H9 (cell line): ENCODE data around the gene GNPTAB. TPM values are rescaled to one million over a fixed set of nuclear protein-coding genes. Genes with fewer than 3 reads are reported as not detected.

Experiments used
- DNase-seq: peaks from one replicate; pipeline ENCODE4 v3.0.0-alpha.2; 2017
- H2AFZ ChIP-seq: one replicate; pipeline ENCODE4 v1.6.1; 2013; ENCODE audit warnings: mild to moderate bottlenecking, low read length, control low read depth, moderate library complexity
- H2AK5ac ChIP-seq: 2 replicates; pipeline ENCODE4 v1.6.1; 2013; ENCODE audit warnings: low read length, control low read depth, mixed read lengths; ENCODE audit not compliant: insufficient read length
- H2BK120ac ChIP-seq: one replicate; pipeline ENCODE4 v1.6.1; 2013; ENCODE audit warnings: low read depth, mild to moderate bottlenecking, low read length, control low read depth, inconsistent platforms; ENCODE audit not compliant: poor library complexity, severe bottlenecking
- H2BK12ac ChIP-seq: 2 replicates; pipeline ENCODE4 v1.6.1; 2013; ENCODE audit warnings: low read length, control low read depth, mixed read lengths, low read depth; ENCODE audit not compliant: insufficient read length
- H2BK15ac ChIP-seq: 2 replicates; pipeline ENCODE4 v1.6.1; 2013; ENCODE audit warnings: low read depth, low read length, control low read depth
- H2BK20ac ChIP-seq: one replicate; pipeline ENCODE4 v1.6.1; 2013; ENCODE audit warnings: low read depth, mild to moderate bottlenecking, low read length, control low read depth, inconsistent platforms; ENCODE audit not compliant: poor library complexity, severe bottlenecking
- H2BK5ac ChIP-seq: 2 replicates; pipeline ENCODE4 v1.6.1; 2013; ENCODE audit warnings: low read length, control low read depth, mixed read lengths; ENCODE audit not compliant: insufficient read length
- H3K14ac ChIP-seq: 2 replicates; pipeline ENCODE4 v1.6.1; 2013; ENCODE audit warnings: low read length, control low read depth; ENCODE audit not compliant: insufficient read depth
- H3K18ac ChIP-seq: 2 replicates; pipeline ENCODE4 v1.6.1; 2013; ENCODE audit warnings: low read depth, mild to moderate bottlenecking, mixed read lengths, low read length, control low read depth; ENCODE audit not compliant: insufficient read length
- H3K23ac ChIP-seq: 2 replicates; pipeline ENCODE4 v1.6.1; 2013; ENCODE audit warnings: low read length, control low read depth, mixed read lengths, low read depth; ENCODE audit not compliant: insufficient read length
- H3K23me2 ChIP-seq: 2 replicates; pipeline ENCODE4 v1.6.1; 2013; ENCODE audit warnings: low read depth, mild to moderate bottlenecking, mixed read lengths, low read length, control low read depth; ENCODE audit not compliant: insufficient read length, poor library complexity, severe bottlenecking
- H3K27ac ChIP-seq: 2 replicates; pipeline ENCODE4 v1.5.1; 2013; ENCODE audit warnings: low read length, control low read depth, mixed read lengths, low read depth; ENCODE audit not compliant: insufficient read length
- H3K27me3 ChIP-seq: 2 replicates; pipeline ENCODE4 v1.6.1; 2013; ENCODE audit warnings: low read length, control low read depth, inconsistent platforms; ENCODE audit not compliant: insufficient read depth
- H3K4ac ChIP-seq: 2 replicates; pipeline ENCODE4 v1.6.1; 2013; ENCODE audit warnings: low read depth, mild to moderate bottlenecking, control low read depth, inconsistent platforms, low read length, moderate library complexity
- H3K4me1 ChIP-seq: 2 replicates; pipeline ENCODE4 v1.6.1; 2013; ENCODE audit warnings: low read length, control low read depth, inconsistent platforms; ENCODE audit not compliant: insufficient read depth
- H3K4me2 ChIP-seq: 2 replicates; pipeline ENCODE4 v1.6.1; 2013; ENCODE audit warnings: low read length, control low read depth, mixed read lengths; ENCODE audit not compliant: insufficient read length, insufficient read depth
- H3K56ac ChIP-seq: 2 replicates; pipeline ENCODE4 v1.6.1; 2013; ENCODE audit warnings: low read depth, mild to moderate bottlenecking, mixed read lengths, low read length, control low read depth; ENCODE audit not compliant: insufficient read length
- H3K79me1 ChIP-seq: 2 replicates; pipeline ENCODE4 v1.6.1; 2013; ENCODE audit warnings: low read depth, mild to moderate bottlenecking, moderate library complexity, low read length, control low read depth, inconsistent platforms; ENCODE audit not compliant: insufficient read depth, poor library complexity, severe bottlenecking
- H3K79me2 ChIP-seq: 2 replicates; pipeline ENCODE4 v1.6.1; 2013; ENCODE audit warnings: low read length, control low read depth, inconsistent platforms; ENCODE audit not compliant: insufficient read depth
- H3K9ac ChIP-seq: 2 replicates; pipeline ENCODE4 v1.6.1; 2013; ENCODE audit warnings: low read length, control low read depth, mixed read lengths; ENCODE audit not compliant: insufficient read length; ENCODE audit errors: extremely low read depth
- H3K9me3 ChIP-seq: one replicate; pipeline ENCODE4 v1.6.1; 2013; ENCODE audit warnings: low read depth, low read length, inconsistent platforms; ENCODE audit not compliant: control insufficient read depth
- H3T11ph ChIP-seq: one replicate; pipeline ENCODE4 v1.6.1; 2013; ENCODE audit warnings: mild to moderate bottlenecking, low read length, control low read depth, inconsistent platforms
- H4K20me1 ChIP-seq: one replicate; pipeline ENCODE4 v1.6.1; 2013; ENCODE audit not compliant: control insufficient read depth, insufficient read length, insufficient read depth
- H4K5ac ChIP-seq: 2 replicates; pipeline ENCODE4 v1.6.1; 2013; ENCODE audit warnings: low read depth, mild to moderate bottlenecking, mixed read lengths, low read length, control low read depth; ENCODE audit not compliant: insufficient read length
- H4K8ac ChIP-seq: replicated peaks from 2 replicates; pipeline ENCODE4 v1.6.1; 2013; ENCODE audit warnings: low read length, control low read depth, mixed read lengths, low read depth; ENCODE audit not compliant: insufficient read length
- H4K91ac ChIP-seq: 2 replicates; pipeline ENCODE4 v1.6.1; 2013; ENCODE audit warnings: low read depth, mild to moderate bottlenecking, moderate library complexity, mixed read lengths, low read length, control low read depth; ENCODE audit not compliant: insufficient read length
- H3K27ac Mint-ChIP-seq, 3 experiments: 2 replicates in 2 of 3; 3 replicates in 1 of 3; pipeline ENCODE4 v1.8.0; 2020 to 2021; ENCODE audit warnings: mixed read lengths in 3 of 3, mild to moderate bottlenecking in 1 of 3, moderate library complexity in 1 of 3
- H3K27me3 Mint-ChIP-seq: 2 replicates; pipeline ENCODE4 v1.8.0; 2021; ENCODE audit warnings: low read depth, mild to moderate bottlenecking, moderate library complexity, mixed read lengths
- H3K36me3 Mint-ChIP-seq, 3 experiments: 2 replicates in 2 of 3; 3 replicates in 1 of 3; pipeline ENCODE4 v1.8.0; 2020 to 2021; ENCODE audit warnings: low read depth in 3 of 3, mixed read lengths in 3 of 3; ENCODE audit not compliant: insufficient read depth in 1 of 3
- H3K4me1 Mint-ChIP-seq, 2 experiments: 2 replicates each; pipeline ENCODE4 v1.8.0; 2020; ENCODE audit warnings: mixed read lengths in 2 of 2
- H3K4me3 Mint-ChIP-seq, 2 experiments: 2 replicates in 1 of 2; 3 replicates in 1 of 2; pipeline ENCODE4 v1.8.0; 2020 to 2021; ENCODE audit warnings: mild to moderate bottlenecking in 2 of 2, mixed read lengths in 2 of 2, moderate library complexity in 1 of 2
- H3K9me3 Mint-ChIP-seq, 2 experiments: 2 replicates in 1 of 2; 3 replicates in 1 of 2; pipeline ENCODE4 v1.8.0; 2020; ENCODE audit warnings: mild to moderate bottlenecking in 2 of 2, mixed read lengths in 2 of 2, moderate library complexity in 1 of 2
- WGBS: extraction: QIAGEN DNeasy Blood & Tissue Kit; methylation state at CpG from one replicate; pipeline ENCODE4 v1.1.7; 2013; ENCODE audit warnings: missing lambda C conversion rate, low lambda C conversion rate, mixed read lengths; ENCODE audit not compliant: insufficient read length; ENCODE audit errors: extremely low coverage; 5-methylcytosine and 5-hydroxymethylcytosine counted together
- total RNA-seq: library from RNA; stranded (reverse); gene quantifications from 2 replicates; pipeline ENCODE4 v1.2.1, GENCODE V29; 2021
- TF ChIP-seq, protein P1 (sequence below): fragments of 200-600 bp; sonication (generic); conservative IDR thresholded peaks from 3 replicates; pipeline ENCODE4 v1.8.0; 2021; ENCODE audit warnings: antibody characterized with exemption, mild to moderate bottlenecking

GNPTAB gene
- total RNA-seq, 1 experiment from 2014 or later = 44.3 TPM

DNA sequence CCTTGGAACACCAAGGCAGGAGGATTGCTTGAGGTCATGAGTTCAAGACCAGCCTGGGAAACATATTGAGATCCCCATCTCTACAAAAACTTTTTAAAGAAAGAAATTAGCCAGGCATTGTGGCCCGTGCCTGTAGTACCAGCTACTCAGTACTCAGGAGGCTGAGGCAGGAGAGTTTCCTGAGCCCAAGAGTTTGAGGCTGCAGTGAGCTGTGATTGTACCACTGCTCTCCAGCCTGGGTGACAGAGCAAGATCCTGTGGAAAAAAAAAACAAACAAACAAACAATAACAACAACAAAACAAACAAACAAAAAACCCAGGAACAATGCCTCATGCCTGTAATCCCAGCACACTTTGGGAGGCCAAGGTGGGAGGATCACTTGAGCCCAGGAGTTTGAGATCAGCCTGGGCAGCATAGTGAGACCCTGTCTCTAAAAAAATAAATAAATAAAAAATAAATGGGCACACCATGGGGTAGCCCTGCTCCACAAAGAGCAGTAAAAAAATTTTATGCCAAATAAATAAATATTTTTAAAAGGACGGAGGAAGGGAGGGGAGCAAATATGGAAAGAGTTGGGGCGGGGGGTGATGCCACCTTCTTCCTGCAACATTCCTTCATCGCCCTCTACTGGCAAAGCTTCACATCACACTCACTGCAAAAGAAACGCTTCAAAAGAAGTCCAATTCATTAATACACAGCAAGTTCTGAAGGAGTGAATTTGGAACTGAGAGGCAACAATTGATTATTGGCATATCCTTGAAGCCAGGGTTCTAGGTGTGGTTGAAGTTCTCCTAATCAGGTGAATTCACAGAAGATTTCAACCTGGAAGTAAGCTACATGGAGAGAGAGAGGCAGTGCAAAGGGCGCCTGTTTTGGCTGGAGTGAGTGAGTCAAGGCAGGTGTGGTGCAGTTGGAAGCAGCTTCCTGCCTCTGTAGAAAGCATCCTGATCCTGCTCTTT, 8.8 kb upstream of the GNPTAB start:
- Histone ChIP-seq H3K18ac (no peak overlapping the region), H3K79me1 (no peaks in the 10 kb centered on the region), H3K23me2 (no peaks in the 10 kb centered on the region), H4K91ac (no peak overlapping the region), H3K27ac (no peak overlapping the region), H3K56ac (no peak overlapping the region), H3K4me1 (no peaks in the 10 kb centered on the region), H2BK20ac (no peak overlapping the region), H2AK5ac (no peak overlapping the region), H3K23ac (no peak overlapping the region), H2BK15ac (no peak overlapping the region), H3T11ph (no peak overlapping the region), H3K14ac (no peak overlapping the region), H3K79me2 (no peaks in the 10 kb centered on the region), H2BK120ac (no peak overlapping the region), H3K4ac (no peak overlapping the region), H4K20me1 (no peaks in the 10 kb centered on the region), H4K5ac (no peak overlapping the region), H4K8ac (no peak overlapping the region), H3K9me3 (no peaks in the 10 kb centered on the region), H3K27me3 (no peaks in the 10 kb centered on the region), H2AFZ (no peak overlapping the region), H3K9ac (no peak overlapping the region), H2BK12ac (no peak overlapping the region), H2BK5ac (no peak overlapping the region), H3K4me2 (no peak overlapping the region)
- peak; percentile 73 for DNase-seq
- H3K4me3 Mint-ChIP-seq = no peak overlapping the region
- TF ChIP-seq, protein P1, sequence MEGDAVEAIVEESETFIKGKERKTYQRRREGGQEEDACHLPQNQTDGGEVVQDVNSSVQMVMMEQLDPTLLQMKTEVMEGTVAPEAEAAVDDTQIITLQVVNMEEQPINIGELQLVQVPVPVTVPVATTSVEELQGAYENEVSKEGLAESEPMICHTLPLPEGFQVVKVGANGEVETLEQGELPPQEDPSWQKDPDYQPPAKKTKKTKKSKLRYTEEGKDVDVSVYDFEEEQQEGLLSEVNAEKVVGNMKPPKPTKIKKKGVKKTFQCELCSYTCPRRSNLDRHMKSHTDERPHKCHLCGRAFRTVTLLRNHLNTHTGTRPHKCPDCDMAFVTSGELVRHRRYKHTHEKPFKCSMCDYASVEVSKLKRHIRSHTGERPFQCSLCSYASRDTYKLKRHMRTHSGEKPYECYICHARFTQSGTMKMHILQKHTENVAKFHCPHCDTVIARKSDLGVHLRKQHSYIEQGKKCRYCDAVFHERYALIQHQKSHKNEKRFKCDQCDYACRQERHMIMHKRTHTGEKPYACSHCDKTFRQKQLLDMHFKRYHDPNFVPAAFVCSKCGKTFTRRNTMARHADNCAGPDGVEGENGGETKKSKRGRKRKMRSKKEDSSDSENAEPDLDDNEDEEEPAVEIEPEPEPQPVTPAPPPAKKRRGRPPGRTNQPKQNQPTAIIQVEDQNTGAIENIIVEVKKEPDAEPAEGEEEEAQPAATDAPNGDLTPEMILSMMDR = peak; percentile 91
- H3K9me3 Mint-ChIP-seq = peaks cover 0 to 2% of the 10 kb centered on the region in 2 experiments; a peak in 1 of 5 replicates
- no peak overlapping the region for H3K27ac Mint-ChIP-seq
- H3K4me1 Mint-ChIP-seq = 0 out of 4 replicates have a peak, but pooled peaks cover 0 to 2% of the 10 kb centered on the region in 2 experiments
- H3K27me3 Mint-ChIP-seq = no peaks in the 10 kb centered on the region
- no CpG with 5 or more reads among the region's 6 CpGs for WGBS
- H3K36me3 Mint-ChIP-seq = no peaks in the 10 kb centered on the region
